ENCODE measurements around the gene TMOD2.

The TMOD2 gene

GRCh38 chr15:51856714-51857380 is 105.5 kb downstream of the TMOD2 start:
- no peak for DNase-seq (ENCODE audit: low spot score)

GRCh38 chr15:51861557-51862359 is 110.4 kb downstream of the TMOD2 start:
- no peak for DNase-seq (ENCODE audit: low spot score)

GRCh38 chr15:51863131-51863530 is 111.7 kb downstream of the TMOD2 start:
- no peak for DNase-seq (ENCODE audit: low spot score)

- no peak for DNase-seq (ENCODE audit: low spot score)
These were observed 113.1 kb downstream of the TMOD2 start for GRCh38 chr15:51864408-51865056.

- no peak for DNase-seq (ENCODE audit: low spot score)
These were observed 113.9 kb downstream of the TMOD2 start for GRCh38 chr15:51865317-51865716.

Data from pons (tissue), 1 donor.